Activated T-cell treated with anti-CD3 and anti-CD28 coated beads, Interleukin-2, amount 50 U/mL, for 1 hour (primary cell): ENCODE data around the gene PRKCG.
"Not testable (repeated sequence)": the region's sequence is repeated elsewhere in the genome, so short reads cannot be mapped to it uniquely, and the experiment has no call there.

Source experiments
- DNase-seq: peaks from one replicate; pipeline ENCODE4 v3.0.0-alpha.2; 2020

PRKCG gene

DNA sequence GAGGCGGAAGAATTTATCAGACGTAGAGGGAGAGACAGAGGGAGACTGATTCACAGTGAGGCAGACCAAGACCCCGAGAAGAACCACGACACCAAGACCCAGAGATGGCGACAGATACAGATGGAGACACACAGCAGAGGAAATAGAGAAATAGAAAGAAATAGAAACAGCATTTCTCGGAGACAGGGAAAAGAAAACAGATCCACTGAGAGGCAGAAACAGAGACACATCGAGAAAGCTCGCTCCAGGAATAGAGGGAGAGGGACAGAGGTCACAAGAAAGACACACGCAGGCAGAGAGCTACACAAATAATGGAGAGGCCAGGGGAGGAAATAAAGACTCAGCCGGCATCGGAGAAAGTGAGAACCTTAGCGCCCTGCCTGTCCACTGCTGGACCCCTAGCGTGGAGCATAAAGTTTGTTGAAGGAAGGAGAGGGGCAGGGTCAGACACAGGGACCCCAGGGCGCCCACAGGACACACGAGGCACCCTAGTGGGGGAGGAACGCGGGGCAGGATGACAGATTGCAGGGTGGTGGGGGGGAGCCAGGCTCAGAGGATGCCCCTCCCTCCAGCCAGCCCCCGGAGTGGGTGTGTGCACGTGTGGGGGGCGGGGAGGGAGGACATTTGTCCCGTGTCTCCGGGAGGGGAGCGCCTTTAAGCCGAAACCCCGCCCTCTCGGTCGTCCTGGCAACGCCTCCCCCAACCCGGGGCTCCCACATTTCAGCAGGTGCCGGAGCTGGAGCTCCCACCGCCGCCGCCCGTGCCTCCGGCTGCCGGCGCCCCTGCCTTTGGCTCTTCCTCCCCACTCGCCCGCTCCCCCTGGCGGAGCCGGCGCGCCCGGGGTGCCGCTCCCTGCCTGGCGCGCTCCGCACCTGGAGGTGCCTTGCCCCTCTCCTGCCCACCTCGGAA lies at the start of gene PRKCG:
PRKCG (plus strand) TSS at position 716 of the 909 bp plus-strand sequence. CDS start 298 bp downstream, outside the sequence.
- peak; percentile 72 for DNase-seq

DNA sequence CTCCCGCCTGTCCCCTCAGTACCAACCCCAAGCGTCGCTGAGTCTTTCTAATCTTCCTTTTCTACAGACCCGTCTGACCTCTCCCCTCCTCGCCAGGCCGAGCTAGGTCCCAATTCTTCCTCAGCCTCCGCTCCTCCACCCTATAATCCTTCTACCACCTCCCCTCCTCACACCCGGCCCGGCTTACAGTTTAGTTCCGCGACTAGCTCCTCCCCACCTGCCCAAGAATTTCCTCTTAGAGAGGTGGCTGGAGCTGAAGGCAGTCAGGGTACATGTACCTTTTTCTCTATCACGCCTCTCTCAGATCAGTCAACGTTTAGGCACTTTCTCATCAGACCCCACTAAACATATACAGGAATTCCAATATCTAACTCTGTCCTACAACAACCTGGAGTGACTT lies 49.1 kb upstream of the PRKCG start:
- not testable (repeated sequence) for DNase-seq

DNA sequence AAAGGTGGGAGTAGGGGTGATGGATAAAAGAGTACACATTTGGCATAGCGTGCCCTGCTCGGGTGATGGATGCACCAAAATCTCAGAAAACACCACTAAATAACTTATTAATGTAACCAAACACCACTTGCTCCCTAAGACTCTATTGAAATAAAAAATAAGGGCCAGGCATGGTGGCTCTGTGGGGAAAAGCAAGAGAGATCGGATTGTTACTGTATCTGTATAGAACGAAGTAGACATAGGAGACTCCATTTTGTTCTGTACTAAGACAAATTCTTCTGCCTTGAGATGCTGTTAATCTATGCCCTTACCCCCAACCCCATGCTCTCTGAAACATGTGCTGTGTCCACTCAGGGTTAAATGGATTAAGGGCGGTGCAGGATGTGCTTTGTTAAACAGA lies 43.6 kb upstream of the PRKCG start:
- not testable (repeated sequence) for DNase-seq

DNA sequence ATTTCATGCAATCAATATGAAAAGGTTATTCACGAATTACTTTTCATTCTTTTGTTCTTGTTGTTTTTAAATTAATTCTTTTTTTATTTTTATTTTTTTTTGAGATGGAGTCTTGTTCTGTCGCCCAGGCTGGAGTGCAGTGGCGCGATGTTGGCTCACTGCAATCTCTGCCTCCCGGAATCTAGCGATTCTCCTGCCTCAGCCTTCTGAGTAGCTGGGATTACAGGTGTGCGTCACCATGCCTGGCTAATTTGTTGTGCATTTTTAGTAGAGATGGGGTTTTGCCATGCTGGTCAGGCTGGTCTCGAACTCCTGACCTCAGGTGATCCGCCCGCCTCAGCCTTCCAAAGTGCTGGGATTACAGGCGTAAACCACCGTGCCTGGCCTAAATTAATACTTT lies 41.8 kb upstream of the PRKCG start:
- not testable (repeated sequence) for DNase-seq

DNA sequence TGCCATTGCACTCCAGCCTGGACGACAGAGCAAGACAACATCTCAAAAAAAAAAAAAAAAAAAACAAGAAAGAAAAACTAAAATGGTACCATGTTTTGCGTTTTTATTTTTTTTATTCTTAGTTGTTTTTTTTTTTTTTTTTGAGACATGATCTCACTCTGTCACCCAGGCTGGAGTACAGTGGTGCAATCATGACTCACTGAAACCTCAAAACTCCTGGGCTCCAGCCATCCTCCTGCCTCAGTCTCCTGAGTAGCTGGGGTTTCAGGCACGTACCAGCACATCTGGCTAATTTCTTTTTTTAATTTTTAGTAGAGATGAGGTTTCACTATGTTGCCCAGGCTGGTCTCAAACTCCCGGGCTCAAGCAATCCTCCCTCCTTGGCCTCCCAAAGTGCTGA lies 41.1 kb upstream of the PRKCG start:
- DNase-seq, result not testable (repeated sequence)

DNA sequence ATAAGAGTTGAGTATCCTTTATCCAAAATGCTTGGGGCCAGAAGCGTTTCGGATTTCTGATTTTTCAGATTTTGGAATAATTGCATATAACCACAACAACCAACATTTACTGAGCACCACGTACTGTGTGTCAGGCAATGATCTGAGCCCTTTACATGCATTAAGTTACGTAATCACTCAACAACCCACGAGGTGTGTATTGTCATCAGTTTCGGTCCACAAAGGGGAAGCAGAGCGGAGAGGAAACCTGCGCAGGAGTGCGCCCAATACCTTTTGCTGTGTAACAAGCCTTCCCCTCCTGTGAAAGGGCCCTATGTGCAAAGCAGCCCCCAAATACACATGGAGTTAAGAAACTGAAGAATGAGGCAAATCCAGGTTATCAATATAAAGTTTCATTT lies 37.1 kb upstream of the PRKCG start:
- no peak for DNase-seq

DNA sequence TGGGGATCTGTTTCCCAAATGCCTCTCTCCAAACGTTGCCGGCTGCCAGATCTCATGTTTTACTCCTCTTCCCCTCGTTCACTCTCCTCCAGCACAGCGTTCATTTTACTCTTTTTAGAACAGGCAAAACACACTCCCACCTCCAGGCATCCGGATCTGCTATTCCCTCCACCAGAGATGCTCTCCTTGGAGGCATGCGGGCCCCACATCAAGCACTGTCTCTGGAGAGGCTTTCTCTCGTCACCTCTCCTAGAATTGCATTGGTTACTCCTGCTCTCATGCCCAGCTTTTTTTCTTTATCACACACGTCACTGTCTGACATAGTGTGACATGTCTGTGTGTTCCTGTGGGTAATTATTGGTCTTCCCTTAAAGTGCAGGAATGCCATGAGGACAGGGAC lies 34.4 kb upstream of the PRKCG start:
- DNase-seq, result no peak

DNA sequence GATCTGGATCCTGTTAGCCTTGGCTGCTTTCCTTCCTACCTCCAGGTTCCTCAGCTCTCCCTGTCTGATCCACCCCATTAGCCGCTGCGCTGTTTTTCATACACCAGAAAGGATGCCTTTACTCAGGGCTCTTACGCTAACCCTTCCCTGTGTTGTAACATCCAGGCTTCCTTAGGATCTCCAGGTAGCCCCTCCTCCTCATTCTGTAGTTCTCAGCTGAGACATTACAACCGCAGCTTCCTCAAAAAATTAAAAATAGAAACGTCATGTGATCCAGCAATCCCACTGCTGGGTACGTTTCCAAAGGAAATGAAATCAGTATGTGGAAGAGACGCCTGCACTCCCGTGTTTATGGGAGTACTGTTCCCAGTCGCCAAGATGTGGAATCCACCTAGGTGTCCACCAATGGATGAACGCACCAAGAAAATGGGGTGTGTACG lies 32.7 kb upstream of the PRKCG start:
- DNase-seq, result no peak

DNA sequence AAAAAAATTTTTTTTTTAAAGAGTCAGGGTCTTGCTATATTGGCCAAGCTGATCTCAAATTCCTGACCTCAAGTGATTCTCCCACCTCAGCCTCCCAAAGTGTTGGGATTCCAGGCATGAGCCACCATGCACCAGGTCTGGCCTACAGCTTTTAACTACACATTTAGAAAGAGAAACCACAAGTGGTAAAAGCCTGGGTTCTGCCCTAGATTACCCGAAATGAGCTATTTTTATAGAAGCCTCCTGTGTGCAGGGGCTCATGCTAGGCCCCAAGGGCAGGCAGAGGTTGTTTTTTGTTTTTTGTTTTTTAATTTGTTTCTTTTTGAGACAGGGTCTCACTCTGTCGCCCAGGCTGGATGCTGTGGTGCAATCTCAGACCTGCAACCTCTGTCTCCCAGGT lies 28.3 kb upstream of the PRKCG start:
- no peak for DNase-seq

DNA sequence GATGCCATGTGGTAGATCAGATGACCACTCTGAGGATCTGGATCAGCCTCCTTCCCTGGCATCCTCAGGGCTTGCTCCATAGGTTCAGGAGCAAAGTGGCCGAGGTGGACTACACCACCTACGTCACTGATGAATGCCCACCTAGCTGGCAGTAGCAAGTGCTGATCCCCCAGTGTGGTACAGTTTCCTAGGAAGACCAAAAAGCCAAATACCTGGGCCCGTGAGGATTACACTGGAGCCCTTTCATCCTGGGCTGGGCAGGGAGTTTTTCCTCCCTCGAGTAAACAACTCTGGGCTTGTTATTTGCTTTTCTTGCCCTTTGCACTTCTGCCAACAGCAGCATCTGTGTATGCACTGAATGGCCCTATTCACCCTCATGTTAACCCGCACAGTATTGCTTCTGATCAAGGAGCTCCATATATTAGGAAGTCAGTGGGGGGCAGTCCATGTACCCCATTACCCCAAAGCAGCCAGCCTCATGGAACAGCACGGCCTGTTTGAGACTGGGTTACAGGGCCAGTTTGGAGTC lies 17.6 kb upstream of the PRKCG start:
- DNase-seq, result no peak

DNA sequence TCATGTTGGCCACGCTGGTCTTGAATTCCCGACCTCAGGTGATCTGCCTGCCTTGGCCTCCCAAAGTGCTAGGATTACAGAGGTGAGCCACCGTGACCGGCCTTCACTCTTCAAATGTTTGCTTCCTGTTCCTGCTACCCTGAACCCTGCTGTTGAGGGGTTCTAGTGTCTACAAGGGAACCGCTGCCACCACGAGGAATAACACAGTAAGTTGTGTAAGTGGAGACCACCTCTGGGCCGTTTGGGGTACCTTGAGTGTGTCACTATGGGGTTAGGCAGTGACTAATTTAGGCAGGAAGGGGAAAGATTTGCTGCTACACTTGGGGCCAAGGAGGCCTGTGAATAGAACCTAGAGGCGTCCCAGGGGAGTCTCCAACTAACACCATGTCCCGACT lies 16.5 kb upstream of the PRKCG start:
- no peak for DNase-seq

DNA sequence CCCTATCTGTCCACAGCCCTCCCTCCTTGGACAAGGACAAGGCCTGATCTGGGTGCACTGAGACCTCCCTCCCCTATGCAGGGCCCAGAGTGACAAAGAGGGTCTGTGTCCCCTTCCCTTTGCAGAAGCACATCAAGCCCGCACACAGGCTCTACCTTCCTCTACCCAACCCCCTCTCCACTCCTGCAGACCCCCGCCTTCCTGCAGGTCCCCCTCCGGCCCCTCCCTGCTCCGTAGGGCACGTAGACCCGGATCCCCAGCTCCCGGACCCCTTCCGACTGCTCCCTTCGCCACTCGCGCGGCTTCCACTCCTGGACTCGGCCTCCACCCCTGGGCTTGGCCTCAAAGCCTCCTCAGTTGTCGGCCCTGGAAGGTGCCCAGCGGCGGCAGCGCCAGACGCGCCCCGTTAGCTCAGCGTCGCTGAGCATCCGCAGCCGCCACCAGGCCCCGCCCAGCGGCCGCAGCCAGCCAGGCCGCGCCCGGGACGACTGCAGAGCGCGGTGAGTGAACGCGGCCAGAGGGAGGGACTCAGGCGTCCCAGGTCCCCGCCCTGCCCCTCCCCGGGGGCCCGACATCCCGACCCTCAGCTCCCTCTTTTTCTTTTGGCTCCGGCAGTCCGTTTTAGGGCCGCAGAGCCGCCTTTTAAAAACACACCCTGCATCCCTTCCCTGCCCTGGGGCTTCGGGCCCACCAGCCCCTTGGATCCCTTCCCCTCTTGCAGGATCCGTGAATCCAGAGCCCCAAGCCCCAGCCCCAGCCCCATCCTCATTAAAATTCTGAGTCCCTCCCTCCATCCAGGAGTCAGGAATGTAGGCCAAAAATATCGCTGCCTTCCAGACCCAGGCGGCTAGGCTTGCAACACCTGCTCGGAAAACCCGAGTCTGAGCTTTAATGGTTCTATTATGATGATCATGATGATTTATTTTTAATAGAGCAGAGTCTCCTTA lies 15.8 kb upstream of the PRKCG start:
- DNase-seq, result peak; percentile 77

DNA sequence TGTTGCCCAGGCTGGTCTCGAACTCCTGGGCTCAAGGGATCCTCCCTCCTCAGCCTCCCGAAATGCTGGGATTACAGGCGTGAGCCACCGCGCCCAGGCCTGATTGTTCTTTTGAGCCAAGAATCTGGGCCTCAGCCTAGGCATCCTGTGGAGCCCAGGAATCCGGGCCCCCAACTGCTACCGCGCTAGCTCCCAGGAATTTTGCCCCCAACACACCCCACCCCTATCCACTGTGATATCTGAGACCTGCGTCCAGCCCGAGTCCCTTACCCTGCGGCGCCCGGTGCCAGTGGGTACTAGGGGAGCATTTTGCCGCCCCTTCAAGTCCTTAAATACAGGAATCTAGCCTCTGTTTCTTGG lies 15.2 kb upstream of the PRKCG start:
- DNase-seq, result no peak

DNA sequence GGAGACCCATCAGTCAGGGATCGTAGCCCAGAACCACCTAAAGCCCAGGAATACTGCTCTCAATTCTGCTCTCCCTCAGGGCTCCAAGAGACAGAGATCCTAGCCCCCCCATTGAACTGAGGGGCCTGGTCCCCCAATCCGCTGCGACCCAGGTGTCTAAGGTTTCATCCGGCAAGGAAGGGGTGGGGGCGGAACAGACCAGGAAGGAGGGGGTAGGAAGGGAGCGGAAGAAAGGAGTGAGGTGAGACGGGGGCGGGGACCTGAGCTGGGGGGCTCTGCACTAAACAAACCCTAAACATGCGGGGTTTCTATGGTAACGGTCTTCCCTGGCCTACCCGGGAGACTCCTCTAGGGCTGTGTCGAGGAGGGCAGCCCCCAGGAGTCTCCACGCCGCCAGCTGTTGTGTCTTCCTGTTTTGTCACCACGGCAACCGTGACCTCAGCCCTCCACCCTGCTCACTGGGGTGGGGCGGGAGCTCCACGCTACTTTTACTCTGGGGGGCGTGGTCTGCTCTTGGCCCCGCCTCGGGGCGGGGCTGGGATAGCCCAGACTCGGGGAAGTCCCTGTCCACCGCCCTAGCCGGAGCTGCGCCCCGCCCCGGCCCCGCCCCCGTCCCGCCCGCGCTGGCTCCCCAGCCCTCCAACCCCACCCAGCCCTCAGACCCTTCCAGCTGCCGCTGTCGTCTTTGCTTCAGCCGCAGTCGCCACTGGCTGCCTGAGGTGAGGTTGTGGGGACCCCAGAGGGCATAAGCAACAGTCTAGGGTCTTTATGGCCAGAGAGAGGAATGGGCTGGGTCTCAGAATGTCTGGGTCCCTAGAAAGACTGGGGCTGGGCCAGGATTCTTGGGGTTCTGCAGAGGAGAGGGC lies 14.5 kb upstream of the PRKCG start, which contains the start of gene MYADM:
MYADM (plus strand) TSS at position 659 of the 866 bp plus-strand sequence. CDS start 5,647 bp downstream, outside the sequence.
- DNase-seq, result peak; percentile 100

DNA sequence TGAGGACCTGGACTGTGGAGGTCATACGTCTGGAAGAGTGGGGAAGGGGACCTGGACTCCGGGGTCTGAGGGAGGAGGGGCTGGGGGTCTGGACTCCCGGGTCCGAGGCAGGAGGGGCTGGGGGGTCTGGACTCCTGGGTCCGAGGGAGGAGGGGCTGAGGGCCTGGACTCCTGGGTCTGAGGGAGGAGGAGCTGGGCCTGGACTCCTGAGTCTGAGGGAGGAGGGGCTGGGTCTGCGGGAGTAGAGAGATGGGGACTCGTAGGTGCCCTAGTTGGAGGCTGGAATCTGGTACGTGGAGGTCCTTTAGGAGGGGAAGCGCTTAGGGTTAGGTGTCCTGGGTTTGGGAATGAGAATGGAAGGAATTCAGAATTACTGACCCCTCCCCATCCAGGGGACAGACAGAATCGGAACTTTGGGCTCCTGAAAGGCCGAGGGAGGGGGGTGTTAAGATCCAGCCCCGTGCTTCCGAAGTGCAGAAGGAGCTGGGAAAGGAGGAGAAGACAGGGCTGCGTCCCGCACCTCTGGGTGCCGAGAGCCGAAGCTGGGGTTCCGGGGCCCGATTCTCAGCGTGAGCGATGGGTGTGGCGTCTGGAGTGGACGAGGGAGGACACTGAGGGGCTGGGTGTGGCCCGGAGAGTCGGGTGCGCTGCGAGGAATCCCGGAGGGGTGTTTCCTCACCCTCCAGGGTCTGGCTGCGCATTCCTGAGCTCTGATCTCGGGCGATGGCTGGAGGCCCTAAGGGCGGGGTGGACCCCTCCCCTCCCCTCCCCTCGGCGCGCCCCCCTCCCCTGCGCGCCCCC lies 13.7 kb upstream of the PRKCG start:
- peak; percentile 57 for DNase-seq

DNA sequence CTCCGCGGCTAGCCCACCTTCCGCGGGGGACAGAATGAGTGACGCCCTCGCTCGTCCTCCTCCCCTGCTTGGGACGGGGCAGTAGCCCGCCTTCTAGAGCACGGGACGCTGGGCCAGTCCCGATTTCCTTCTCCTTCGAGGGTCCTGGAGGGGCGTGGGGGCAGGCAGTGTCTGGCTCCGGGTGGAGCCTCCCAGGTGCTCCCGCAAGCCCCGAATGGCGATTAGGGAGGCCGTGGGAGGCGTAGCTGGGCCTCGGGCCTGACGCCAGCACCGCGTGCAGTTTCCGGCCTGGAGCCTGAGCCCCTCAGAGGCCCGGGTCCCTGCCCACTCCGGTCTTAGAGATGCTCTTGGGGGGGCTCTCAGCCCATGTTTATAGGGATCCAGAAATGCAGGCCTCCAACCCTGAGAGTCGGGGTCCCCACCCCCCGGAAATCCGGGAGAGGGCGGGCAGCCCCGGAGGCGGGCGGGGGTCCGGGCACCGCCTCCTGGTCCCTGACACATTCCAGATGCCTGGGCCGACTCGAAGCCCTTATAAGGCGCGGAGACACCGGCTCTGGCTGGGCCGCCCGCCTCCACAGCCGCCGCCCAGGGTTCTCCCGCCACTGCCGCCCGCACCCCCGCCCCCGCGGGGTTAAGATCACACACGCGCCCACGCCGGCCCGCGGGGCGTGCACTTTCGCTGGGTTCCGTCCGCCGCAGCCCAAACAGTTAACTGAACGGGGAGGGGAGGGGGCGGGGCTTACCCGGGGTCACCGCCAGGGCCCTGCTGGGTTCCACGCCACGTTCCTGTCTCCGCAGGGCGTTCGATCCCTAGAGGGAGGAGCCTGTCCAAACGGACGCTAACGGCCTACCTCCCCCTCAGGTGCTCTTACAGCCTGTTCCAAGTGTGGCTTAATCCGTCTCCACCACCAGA lies 12.8 kb upstream of the PRKCG start:
- DNase-seq, result peak; percentile 87

DNA sequence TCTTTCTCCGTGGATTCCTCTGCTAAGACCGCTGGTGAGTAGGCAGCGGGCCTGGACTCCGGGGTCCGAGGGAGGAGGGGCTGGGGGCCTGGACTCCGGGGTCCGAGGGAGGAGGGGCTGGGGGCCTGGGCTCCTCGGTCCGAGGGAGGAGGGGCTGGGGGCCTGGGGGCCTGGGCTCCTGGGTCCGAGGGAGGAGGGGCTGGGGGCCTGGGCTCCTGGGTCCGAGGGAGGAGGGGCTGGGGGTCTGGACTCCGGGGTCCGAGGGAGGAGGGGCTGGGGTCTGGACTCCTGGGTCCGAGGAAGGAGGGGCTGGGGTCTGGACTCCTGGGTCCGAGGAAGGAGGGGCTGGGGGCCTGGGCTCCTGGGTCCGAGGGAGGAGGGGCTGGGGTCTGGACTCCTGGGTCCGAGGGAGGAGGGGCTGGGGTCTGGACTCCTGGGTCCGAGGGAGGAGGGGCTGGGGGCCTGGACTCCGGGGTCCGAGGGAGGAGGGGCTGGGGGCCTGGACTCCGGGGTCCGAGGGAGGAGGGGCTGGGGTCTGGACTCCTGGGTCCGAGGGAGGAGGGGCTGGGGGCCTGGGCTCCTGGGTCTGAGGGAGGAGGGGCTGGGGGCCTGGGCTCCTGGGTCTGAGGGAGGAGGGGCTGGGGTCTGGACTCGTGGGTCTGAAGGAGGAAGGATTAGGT lies 12.1 kb upstream of the PRKCG start:
- not testable (repeated sequence) for DNase-seq

DNA sequence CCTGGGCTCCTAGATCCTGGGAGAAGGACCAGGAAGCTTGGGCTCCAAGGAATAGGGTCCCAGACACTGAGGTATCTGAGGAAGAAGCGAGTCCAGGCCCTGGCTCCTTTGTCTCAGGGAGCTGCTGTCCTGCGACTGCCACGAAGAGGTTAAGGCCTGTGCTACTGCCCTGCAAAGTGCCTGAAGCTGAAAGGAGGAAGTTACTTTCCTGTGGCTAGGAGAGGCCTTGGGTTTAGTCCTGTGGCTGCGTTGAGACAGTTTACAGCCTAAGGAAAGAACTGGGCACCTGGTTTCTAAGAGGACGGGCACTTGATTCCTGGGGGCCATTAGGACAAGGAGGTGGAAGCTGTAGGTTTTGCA lies 11.5 kb upstream of the PRKCG start:
- peak; percentile 31 for DNase-seq

DNA sequence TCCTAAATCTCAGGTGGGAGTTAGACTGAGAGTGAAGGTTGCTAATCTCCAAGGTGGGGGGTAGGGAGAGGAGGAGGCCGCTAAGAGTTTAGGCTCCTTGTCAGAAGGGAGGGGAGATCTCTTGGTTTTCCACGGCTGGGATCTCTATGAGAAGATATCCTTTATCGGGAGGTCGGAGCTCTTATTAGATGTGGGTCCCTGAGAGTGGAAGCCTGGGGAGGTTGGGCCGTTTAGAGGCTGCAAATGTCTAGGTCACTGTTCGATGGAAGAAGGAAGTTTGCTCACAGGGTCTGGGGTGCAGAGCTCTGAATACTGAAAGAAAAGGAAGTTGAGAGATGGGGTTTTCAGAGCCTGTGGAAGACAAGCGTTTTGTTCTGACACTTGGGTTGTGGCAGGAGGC lies 10.5 kb upstream of the PRKCG start:
- no peak for DNase-seq

DNA sequence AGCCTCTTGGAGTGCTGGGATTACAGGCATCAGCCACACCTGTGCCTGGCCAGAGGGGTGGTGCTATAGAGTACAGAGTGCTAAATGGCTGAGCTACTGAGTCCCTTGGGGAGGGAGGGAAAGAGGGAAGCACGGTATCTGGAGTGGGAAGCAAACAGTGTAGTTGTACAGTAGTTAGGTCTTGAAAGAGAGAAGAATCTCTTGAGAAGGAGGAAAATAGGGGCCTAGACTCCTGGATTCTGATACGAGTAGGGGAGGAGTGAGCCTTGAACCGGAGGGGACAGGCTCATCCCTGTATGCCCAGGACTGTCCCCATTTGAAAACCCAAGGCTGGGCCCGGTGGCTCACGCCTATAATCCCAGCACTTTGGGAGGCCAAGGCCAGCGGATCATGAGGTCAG lies 9.2 kb upstream of the PRKCG start:
- peak; percentile 34 for DNase-seq
